ENCODE measurements around the gene SUMO4.
A peak's percentile ranks its signal among the peaks of the same experiment; 100 is the strongest.

The SUMO4 gene

DNA sequence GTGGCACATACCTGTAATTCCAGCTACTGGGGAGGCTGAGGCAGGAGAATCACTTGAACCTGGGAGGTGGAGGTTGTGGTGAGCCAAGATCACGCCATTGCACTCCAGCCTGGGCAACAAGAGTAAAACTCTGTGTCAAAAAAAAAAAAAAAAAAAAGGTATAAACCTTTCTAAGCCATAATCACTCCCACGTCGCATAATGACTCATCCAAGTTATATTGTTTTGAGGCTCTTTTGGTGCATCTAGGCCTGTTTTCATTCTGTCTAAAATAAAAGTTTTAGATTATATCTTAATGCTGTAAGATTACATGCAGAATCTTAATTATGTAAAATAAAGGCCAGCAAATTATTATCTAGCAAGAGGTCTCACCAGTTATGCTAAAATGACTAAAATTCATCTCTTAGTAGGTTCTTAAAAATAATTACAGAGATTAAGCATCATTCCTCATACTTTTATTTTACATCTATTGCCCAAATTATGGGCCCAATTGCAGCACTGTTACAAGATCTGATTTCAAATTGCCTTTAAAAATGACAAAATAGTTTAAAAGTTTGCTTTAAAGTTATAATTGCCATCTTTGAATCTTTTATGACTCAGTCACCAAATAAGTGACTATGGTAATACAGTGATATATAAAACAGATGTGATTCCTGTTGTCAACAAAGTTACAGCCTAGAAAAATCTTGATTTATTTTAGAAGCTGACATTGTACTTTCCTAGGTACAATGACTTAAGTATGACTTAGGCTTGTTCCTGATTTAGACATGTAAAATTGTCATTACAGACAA lies 10.4 kb upstream of the SUMO4 start:
- no peak for DNase-seq (ENCODE audit: low spot score)
- FAIRE-seq: no peak

DNA sequence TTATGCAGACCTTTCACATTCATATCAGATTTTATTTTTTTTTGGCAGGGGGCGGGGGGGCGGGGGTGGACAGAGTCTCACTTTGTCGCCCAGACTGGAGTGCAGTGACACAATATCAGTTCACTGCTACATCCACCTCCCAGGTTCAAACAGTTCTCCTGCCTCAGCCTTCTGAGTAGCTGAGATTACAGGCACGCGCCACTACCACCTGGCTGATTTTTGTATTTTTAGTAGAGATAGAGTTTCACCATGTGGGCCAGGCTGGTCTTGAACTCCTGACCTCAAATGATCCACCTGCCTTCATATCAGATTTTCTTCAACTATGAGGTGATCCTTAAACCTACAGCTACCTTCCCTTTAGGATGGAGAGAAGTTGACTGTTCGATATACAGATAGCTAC lies 8.0 kb upstream of the SUMO4 start:
- DNase-seq (ENCODE audit: low spot score) (no peak), FAIRE-seq (no peak)

DNA sequence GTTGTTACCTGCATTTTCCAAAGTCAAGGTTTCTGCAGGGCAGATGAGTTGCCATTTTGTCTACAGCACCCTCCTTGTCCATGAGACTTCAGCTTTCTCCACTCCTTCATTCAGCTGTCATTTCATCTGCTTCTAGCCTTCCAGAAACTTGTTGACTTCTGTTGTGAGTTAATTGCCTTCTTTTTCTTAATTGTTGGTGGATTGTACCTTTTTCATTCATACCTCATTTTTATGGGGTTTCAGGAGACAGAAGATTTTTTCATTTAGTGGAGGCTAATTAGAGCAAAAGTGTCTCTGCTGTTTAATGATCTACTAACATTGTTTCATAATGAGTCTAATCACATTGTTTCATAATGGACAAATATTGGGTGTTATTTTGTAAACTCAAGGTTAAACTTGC lies 7.5 kb upstream of the SUMO4 start:
- FAIRE-seq: no peak
- no peak for DNase-seq (ENCODE audit: low spot score)

DNA sequence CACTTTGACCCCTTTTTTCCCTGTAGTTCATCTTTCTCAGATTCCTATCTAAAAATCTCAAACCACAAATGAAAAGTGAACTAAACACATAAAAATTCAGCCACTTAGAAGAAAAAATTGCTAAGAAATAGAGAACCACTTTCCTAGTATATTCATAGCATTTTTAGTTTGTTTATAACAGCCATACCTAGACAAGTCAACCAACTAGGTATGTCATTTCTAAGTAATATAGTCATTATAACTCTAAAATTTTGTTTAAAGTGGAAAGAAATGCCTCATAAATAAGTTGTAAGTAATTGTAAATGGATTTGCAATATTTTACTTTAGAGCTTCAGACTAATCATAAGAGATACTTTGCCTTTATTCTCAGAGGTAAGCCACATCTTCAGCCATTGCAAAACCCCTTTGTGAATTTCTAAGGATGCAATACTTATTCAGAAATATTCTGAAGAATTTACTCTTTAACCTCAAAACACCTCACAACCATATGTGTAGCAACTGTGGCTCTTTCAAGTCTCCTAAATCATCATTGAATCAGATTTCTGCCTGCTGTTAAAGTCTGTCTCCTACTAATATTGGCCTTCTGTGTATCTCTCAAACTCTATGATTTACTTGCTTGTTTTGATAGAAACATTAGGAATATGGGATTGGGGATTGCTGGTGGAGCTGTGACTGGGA lies 6.9 kb upstream of the SUMO4 start:
- FAIRE-seq: no peak
- no peak for DNase-seq (ENCODE audit: low spot score)

DNA sequence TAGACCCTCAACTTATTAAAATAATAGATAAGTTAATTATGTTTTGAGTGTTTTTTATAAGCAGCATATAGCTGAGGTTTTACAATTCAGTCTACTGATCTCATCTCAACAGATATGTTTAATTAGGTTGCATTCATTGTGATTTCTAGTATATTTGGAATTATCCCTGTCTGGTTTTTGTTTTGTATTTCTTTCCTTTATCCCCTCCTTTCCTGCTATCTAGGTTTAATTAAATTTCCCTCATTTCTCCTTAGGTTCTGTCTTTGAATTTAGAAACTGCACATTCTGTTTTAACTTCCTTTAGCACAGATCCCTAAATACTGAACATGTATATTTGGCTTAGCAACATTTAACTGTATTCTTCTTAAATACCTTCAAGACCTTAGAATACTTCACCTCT lies 4.9 kb upstream of the SUMO4 start:
- DNase-seq (ENCODE audit: low spot score) (no peak), FAIRE-seq (no peak)

DNA sequence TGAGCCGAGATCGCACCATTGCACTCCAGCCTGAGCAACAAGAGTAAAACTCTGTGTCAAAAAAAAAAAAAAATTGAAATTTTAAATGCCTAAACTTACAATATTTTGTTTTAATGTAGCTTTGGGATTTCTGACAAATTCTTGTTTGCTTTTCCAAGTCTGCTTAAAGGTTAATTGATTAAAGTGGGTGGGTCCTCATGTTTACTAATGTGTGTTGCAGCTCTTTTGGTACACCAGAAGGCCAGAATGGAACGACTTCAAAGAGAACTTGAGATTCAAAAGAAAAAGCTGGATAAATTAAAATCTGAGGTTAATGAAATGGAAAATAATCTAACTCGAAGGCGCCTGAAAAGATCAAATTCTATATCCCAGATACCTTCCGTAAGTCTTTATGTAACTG lies 2.7 kb upstream of the SUMO4 start:
- no peak for FAIRE-seq
- no peak for DNase-seq (ENCODE audit: low spot score)

DNA sequence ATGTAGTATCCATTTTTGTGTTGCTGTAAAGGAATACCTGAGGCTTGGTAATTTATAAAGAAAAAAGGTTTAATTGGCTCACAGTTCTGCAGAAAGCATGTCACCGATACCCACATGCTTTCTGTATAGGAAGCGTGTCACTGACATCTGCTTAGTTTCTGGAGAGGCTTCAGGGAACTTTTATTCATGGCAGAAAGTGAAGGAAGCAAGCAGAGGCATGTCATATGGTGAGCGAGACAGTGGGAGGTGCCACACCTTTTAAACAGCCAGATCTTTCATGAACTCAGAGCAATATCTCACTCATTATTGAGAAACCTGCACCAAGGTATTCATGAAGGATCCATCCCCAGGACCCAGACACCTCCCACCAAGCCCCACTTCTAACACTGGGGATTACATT lies 3.5 kb downstream of the SUMO4 start:
- DNase-seq (ENCODE audit: low spot score) (no peak), FAIRE-seq (no peak)

DNA sequence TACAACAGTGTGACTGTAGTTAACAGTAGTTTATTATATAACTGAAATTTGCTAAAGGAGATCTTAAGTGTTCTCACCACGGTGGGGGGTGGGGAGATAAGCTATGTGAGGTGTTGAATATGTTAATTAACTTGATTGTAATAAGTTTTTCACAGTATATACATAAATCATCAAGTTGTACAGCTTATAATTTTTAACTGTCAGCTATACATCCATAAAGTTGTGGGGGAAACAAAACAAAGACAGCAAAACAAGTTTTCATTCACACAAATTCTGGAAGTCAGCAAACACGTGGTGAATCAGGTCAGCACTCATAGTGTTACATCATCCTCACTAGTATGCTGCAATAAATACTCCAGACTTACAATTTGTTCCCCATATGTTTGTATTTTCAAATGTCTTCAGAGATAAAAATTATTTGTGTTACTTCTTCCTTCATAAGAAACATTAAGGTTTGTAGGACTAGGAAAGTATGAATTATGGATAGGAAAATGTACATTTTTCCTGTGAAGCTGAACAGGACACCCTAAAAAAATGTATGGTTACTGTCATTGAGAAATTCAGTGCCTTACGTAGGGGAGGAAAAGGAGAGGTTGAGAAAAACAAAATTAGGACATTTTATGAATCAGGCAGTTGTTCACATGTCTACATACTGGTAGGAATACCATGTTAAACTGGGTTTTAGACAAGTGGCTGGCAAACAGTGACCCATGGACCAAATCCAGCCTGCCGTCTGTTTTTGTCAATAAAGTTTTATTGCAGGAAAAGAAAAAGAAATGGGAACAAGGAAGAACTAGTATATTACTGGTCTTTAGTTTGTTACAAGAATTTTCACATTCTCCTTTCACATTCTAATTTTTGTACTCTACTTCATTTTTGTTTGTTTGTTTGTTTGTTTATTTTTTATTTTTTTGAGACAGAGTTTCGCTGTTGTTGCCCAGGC lies 6.0 kb downstream of the SUMO4 start:
- FAIRE-seq: no peak

DNA sequence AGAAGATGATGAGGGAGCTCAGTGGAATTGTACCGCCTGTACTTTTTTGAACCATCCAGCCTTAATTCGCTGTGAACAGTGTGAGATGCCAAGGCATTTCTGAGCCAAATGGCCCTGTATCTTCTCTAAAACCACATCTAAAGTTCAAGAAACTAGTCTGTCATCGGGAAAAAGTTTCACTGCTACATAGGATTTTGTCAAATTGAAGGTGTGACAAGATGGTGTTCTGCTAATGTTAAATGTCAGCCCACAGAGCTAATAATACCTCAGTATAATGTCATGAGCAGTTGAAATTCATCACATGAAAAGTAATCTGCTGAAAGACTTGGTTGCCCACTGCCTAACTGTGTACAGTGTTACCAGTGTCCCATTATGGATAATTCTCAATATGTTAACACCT lies 9.6 kb downstream of the SUMO4 start:
- FAIRE-seq (no peak), DNase-seq (ENCODE audit: low spot score) (no peak)

More for the DNA sequence above, 6.0 kb downstream of the SUMO4 start:
- no peak for DNase-seq (ENCODE audit: low spot score)

DNA sequence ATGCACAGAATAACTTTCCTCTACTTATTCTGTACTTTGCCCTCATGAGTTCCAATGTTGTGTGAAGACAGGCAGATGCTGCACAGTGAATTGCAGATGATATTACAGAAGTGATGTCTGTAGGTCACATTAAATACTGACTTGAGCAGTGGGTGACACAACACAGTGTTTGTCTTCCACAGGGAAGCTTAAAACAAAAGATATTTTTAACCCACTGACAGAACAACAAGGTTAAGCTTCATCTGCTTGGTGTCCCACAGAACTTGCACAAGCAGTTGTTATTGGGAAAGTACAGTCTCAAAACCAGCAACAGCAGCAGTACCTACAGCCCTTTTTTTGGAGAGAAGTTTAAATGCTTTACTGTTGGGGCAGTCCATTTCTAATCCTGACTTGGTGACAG lies 10.5 kb downstream of the SUMO4 start:
- no peak for DNase-seq (ENCODE audit: low spot score)
- peak; percentile 23 for FAIRE-seq

DNA sequence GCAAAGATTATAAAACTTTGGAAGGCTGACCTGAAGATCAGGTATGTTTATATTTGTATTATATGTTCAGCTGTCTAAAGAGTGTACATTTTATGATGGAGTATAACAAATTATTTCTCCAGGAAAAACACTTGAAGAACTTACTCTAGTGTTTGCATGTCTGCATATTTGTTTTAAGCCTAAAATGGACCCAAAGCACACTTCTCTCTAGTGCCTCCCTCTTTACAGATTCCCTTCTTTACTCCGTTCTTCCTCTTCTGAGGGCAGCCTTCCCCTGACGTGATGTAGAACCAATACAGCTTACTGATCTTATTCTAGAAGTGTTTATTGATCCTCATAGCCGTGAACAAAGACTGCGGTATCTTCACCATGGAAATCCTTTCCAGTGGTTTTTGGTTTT lies 13.9 kb downstream of the SUMO4 start:
- no peak for FAIRE-seq
- no peak for DNase-seq (ENCODE audit: low spot score)

DNA sequence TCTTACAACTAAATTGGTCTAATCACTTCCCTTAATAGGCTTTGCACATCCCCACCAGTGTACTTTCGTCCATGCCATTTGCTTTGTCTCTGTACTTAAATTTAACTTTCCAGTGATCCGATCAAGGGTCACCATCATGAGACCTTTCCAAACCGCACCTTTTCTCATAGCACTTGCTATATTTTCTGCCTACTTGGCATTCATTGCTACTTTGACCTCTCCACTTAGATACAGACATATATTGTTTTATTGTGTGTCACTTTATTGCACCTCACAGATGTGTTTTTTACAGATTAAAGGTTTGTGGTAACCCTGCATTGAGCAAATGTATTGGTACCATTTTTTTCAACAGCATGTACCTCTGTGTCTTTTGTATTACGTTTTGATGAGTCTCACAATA lies 14.8 kb downstream of the SUMO4 start:
- no peak for FAIRE-seq
- DNase-seq (ENCODE audit: low spot score): no peak

DNA sequence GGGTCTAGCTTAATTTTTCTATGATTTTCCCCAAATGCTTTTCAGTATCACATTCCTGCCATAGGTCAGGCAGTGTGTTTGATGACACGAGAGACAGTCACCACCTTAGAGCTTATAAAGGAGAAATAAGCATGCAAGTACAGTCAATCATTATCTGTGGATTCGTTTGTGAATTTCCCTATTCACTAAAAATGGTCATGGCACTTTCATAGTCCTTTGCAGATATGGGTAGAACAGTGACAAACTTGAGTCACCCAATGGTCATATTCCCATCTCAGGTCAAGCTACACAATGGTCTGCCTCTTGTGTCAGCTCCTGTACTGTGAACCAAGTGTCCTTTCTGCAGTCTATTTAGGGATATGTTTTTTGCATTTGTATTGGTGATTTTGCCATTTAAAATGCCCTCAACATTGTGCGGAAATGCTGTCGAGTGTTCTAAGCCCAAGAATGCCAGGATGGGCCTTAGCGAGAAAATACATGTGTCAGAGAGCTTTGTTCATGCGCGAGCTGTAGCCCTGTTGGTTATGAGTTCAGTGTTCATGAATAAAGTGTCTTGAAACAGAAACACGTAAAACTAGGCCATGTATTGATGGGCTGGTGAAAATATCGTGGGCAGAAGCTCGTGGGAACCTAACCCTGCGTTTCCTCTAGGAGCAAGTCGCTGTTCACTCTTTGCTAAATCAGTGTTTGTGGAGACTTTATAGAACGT lies 19.8 kb downstream of the SUMO4 start:
- FAIRE-seq (no peak), DNase-seq (ENCODE audit: low spot score) (no peak)

DNA sequence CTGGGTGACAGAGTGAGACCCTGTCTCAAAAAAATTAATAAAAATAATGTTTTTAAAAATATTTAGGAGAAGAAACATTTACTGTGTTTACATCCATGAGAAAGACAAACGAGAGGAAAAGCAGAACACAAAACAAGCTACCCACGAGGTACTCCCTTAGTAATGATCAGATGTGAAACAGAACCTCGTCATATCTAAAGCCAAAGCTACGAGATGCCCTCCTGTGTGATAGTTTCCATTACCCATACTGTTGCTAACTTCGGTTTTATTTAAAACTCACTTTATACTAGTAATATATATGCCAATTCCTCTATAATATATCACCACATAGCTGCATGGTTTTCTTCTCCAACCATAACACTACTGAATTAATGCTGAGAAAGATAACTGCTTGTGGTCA lies 21.1 kb downstream of the SUMO4 start:
- no peak for FAIRE-seq
- no peak for DNase-seq (ENCODE audit: low spot score)

DNA sequence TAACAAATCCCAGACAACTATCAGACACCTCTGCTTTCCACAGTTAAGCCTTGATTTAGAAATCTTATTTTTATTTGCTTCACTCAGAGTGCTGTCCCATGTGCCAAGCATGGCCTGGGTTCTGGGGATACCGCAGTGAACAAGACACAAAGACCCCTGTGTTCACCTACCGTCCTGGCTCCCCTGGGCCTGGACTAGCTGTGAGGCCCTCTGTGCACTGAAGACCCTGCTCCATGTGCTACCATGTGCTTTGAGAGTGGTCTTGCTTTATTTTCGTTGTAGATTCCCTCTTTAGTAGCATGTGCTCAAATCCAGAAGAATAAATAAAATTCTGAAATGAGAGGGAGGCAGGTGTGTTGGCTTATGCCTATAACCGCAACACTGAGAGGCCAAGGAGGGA lies 22.5 kb downstream of the SUMO4 start:
- DNase-seq (ENCODE audit: low spot score): no peak
- FAIRE-seq: no peak

DNA sequence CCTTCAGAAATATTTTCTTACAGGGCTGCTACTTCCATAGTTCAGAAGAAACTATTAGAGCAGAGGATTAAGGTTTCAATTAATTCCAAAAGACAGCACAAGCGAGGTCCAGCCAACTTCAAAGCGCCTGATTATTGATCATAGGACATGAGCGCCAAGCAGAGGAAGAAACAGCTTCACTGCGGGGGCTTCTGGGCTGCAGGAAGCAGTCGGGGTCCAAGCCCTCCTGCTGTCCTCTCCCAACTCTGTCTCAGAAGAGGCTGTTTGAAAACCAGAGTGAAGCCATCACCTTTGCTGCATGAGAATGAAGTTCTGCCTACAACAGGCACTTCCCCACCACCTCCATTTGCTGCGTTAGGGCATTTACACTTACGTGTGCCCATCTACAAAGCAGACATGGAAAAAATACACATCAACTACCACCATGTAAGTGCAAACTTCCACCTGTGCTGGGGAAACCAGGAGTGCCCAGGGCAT lies 23.9 kb downstream of the SUMO4 start:
- DNase-seq (ENCODE audit: low spot score): no peak
- no peak for FAIRE-seq

DNA sequence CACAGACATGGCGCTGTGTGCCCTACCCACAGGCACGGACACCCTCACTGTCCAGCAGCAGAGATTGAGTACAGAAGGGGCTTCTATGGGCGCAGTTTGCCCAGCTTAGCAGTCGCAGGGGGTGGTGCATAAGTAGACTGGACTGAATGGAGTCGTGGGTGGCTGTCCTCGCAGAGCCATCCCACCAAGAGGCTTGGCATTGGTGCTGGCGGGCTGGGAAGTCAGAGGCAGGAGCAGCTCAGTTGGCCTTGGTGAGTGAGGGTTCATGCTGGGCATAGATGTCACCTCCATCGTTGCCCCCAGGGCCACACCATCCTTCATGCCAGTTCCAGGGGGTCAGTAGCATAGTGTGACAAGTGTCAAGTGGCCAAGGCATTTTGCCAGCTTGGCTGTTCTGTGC lies 25.2 kb downstream of the SUMO4 start:
- FAIRE-seq (no peak), DNase-seq (ENCODE audit: low spot score) (no peak)

DNA sequence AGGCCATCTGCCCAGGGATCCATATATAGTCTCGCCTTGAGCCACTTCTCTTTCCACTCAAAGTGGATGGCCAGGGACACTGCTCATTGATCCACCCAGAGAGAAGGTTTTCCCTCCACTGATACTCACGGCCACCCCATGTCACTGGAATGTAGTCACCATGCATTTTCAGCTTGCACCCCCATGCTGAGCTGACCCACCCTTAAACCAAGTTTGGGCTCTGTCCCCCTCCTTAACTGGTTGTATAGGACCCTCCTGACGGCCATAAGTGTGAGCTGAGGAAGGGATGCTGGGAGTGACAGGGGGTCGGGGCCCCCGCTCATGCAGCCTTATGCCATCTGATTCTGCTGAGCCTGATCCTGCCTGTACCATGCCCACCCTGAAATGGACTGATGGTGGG lies 25.7 kb downstream of the SUMO4 start:
- no peak for DNase-seq (ENCODE audit: low spot score)
- no peak for FAIRE-seq

DNA sequence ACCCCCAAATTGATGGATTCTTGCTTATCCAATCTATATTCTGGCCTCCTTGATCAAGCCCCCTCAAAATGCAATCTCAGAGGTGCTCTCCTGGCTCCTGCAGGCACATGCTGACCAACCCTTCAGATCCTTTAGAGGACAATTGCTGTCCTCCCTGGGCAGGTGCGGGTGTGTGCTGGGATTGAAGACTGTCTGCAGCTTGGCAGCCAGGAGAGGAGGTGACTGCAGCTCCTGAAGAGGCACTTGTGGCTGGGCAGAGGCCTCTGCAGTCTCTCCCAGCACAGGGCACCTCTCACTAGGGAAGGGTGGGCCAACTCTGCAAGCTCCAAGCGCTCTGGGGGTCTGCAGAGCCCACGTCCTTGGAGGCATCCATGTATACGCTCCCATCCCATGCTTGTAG lies 28.5 kb downstream of the SUMO4 start:
- no peak for FAIRE-seq

DNA sequence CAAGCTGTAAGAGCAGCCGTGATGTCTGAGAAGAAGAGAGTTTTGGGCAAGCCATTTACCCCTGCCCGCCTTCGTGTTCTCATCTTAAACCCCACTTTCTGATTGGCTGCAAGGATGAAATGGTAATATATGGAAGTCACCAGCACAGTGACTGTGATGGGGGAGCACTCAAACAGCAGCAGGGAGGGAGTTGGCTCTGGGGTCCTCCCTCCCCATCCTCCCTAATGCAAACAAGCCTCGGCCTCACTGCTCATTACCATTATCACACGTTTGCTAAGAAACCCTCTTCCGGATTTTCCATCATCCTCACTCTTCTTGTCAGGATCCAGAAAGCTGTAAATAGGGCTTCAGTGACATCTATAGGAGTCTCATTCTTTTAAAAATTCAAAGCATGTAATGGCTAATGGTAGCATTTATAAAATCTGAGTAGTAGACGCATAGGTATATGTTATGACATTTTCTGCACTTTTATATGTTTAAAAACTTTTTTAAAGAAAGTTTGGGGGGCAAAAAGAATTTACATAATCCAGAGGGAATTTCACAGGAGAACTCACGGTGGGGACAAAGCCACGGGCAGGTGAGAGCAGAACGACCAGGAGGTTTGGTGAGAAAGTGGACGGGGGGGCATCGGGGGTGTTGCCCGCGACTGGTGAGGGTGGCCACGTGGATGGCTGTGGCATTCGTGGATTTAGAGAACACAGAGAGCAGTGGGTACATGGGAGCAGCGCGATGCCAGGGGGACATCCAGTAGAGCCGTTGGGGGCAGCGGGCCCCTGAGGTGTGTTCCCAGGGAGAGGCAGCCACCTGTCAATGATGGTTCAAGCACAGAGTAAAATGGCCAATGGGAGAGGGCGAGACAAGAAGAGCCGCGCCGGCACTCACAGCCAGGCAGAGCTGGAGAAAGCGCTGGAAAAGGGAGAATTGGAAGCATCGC lies 29.6 kb downstream of the SUMO4 start:
- FAIRE-seq: no peak
- DNase-seq (ENCODE audit: low spot score): peak; percentile 1

More for the DNA sequence above, 28.5 kb downstream of the SUMO4 start:
- DNase-seq (ENCODE audit: low spot score): no peak

Data from urothelium cell line (cell line).